HG03108 (cell line): ENCODE measurements around the gene MFF.

Source experiments
- ATAC-seq: cut with Tn5 transposase; IDR thresholded peaks from one replicate; pipeline ENCODE4 v1.9.1; 2021; ENCODE audit warnings: moderate library complexity; ENCODE audit not compliant: unreplicated experiment

Gene MFF

GRCh38 chr2:227404585-227405271 lies 79.7 kb downstream of the MFF start:
- no peak for ATAC-seq

GRCh38 chr2:227406177-227407031 lies 81.4 kb downstream of the MFF start:
- peak; percentile 39 for ATAC-seq
